Choroid plexus epithelial cell (primary cell): ENCODE measurements around the gene GRAMD1B.

Experiments used
- DNase-seq: peaks from one replicate; pipeline ENCODE4 v3.0.0-alpha.2; 2010; ENCODE audit warnings: low read depth
- H3K4me3 ChIP-seq: 2 replicates; pipeline ENCODE4 v1.5.1; 2011; ENCODE audit warnings: low read depth, mild to moderate bottlenecking, control low read depth, low read length, moderate library complexity
- TF ChIP-seq, protein P1 (sequence below): conservative IDR thresholded peaks from 2 replicates; pipeline ENCODE4 v1.5.1; 2011; ENCODE audit warnings: low read depth, mild to moderate bottlenecking, control low read depth, inconsistent platforms, low read length, moderate library complexity

Gene GRAMD1B

DNA sequence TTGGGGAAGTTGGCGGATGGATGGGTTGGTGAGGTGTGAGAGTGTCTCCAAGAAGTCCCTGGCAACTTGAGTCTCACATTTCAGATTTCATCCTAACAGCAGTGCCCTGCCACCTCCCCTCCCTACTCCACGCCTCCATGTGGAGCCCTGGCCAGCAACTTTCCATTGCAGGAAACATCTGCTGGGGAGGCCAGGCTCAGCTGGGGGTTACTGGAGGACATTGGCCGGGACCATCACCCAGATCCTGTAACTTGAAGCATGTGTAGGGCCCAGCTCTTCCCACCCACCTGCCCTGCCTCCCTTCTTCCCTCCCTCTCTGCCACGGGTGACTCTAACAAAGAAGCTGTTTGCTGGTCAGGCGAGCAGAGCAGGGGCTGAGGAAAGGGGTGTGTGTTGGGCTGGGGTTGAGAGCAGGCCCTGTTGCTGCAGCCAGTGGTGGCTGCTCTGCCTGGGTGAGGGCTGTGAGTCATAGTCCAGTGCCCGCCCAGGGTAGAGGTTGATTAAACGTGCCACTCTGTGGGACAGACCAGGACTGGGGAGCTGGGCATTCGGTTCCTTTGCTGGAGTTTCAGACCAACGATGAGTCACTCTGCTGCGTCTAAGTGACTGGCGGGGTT lies 160.3 kb downstream of the GRAMD1B start:
- TF ChIP-seq, protein P1, sequence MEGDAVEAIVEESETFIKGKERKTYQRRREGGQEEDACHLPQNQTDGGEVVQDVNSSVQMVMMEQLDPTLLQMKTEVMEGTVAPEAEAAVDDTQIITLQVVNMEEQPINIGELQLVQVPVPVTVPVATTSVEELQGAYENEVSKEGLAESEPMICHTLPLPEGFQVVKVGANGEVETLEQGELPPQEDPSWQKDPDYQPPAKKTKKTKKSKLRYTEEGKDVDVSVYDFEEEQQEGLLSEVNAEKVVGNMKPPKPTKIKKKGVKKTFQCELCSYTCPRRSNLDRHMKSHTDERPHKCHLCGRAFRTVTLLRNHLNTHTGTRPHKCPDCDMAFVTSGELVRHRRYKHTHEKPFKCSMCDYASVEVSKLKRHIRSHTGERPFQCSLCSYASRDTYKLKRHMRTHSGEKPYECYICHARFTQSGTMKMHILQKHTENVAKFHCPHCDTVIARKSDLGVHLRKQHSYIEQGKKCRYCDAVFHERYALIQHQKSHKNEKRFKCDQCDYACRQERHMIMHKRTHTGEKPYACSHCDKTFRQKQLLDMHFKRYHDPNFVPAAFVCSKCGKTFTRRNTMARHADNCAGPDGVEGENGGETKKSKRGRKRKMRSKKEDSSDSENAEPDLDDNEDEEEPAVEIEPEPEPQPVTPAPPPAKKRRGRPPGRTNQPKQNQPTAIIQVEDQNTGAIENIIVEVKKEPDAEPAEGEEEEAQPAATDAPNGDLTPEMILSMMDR = no peak
- DNase-seq = peak; percentile 39
- no peak overlapping the region for H3K4me3 ChIP-seq

DNA sequence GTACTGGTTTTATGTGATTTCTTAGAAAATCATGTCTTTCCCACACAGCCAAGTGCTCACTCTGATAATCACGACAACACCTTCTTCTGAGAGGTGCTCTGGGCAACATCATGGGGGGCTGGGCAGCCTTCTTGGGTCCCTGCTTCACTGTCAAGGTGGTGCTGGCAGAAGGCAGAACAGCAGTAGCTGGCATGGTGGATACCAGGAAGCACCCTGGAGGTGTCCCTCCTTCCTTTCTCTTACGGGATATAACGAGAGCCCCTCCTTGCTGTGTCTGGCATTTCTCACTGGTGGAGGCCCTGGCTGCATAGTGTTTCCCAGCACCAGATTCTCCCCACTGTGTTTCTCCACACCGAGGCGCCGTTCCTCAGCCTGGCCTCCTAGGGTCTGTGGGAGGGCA lies 163.5 kb downstream of the GRAMD1B start:
- no peak for DNase-seq
- TF ChIP-seq, protein P1 = no peak

DNA sequence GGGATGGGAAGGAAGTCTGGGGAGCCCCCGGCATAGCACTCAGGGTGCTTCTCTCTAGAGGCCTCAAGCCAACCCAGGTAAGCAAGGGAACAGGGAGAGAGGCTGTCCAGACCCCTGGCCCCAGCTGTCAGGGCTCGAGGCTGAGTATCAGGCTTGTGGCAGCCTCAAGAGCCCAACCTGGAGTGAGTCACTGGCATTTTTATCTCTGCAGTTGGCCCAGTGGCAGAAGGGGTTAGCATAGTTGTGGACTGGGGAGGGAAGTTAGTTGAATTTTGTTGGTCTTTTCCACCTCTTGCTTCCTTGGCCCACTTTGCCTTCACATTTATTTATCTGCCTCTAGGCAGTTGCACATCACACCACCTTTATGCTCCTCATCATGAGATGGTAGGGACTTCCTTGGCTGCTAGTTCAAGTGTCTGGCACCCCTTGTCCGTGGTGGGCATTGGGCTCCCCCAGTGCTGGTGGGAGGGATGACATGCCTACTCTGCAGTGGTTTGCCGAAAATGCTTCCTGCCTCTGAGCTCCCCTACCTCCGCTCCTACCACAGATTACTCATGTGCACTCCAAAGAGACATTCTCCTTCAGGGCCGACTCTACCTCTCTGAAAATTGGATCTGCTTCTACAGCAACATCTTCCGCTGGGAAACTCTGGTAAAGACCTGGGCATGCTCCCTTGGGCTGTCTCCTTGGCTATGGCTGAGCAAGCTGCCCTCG lies 164.3 kb downstream of the GRAMD1B start:
- no peak for DNase-seq
- H3K4me3 ChIP-seq = no peak overlapping the region
- TF ChIP-seq, protein P1 = no peak

More for the DNA sequence above, 163.5 kb downstream of the GRAMD1B start:
- no peak overlapping the region for H3K4me3 ChIP-seq

DNA sequence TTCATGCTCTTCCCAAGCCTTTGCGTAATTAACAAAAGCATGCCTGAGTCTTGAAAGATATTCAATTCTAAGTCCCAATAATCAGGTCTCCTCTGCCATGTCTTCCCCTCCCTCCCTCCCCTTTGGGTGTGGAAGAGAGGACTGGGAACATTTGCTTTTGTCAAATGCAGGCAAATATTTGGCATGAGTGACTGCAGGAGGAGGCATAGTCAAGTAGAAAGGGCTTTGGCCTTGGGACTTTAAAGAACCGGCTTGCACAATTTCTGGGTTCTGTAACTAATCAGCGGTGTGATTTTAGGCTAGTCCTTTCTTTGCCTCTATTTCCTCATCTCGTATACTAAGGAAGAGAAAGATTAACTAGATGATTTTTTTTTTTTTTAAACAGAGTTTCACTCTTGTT lies 164.9 kb downstream of the GRAMD1B start:
- H3K4me3 ChIP-seq = no peak overlapping the region
- TF ChIP-seq, protein P1 = no peak
- no peak for DNase-seq

DNA sequence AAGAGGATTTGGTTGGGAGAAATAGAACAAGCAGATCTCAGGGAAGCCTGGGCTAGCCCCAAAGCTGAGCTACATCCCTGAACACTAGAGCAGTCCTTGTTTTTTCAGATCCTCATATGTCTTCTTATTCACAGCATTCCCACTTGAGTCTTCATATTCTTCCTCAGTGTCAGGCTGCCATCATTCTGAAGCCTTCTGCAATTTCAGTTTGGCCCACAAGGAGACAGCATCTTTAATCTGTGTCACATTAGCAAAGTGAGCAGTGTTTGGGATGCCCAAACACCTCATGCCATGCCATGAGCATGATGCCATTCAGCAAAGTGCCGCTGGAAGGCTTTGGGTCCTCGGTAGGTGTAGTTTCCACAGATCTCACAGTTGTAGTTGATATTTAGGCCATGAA lies 167.8 kb downstream of the GRAMD1B start:
- TF ChIP-seq, protein P1 = peak; percentile 17
- no peak for DNase-seq
- no peak overlapping the region for H3K4me3 ChIP-seq

DNA sequence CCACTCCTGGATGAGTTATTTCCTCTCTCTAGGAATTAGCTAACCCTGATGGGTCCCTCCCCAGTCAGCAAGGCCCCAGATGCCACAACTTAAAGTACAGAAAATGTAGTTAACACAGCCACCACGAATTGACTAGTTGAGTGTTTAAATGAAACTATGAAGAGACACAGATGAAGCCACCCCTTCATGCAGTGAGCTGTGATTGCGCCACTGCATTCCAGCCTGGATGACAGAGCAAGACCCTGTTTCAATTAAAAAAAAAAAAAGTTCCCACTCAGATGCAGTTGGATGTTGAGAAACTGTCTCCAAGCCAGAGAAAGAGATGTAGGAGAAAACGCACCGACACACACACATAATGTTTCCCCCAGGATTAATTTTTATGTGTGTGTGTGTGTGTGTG lies 171.1 kb downstream of the GRAMD1B start:
- peak; percentile 42 for DNase-seq
- H3K4me3 ChIP-seq = no peak overlapping the region
- TF ChIP-seq, protein P1 = no peak

DNA sequence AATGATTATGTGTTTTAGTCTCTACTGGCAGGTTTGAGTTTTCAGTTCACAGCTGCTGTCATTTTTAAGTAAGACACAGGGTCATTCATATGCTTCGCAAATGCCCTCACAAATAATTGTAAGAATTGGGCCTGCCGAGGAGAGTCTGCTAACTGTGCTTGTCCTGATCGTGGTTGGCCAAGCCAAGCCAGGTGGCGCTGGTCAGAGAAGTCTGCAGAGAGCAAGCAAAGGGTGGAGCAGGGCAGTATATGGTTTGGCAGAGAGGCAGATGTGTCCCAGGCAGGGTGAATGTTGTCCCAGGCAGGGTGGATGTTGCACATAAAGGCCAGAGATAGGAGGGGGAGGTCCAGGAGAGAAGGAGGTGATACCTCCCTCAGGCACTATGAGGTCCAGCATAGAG lies 171.7 kb downstream of the GRAMD1B start:
- DNase-seq = no peak
- TF ChIP-seq, protein P1 = no peak
- no peak overlapping the region for H3K4me3 ChIP-seq
